ENCODE data around the gene ZBTB7C.
A peak's percentile ranks its signal among the peaks of the same experiment; 100 is the strongest.

The ZBTB7C gene

GRCh38 chr18:48158721-48159120, 250.5 kb downstream of the ZBTB7C start:
- Mint-ChIP-seq H3K9me3 (no peaks in the 10 kb centered on the region), H3K27ac (peak overlapping the region in 1 of 3 experiments; percentile 48), H3K4me3 (peak overlapping the region in 2 of 3 experiments; percentile 19 to 28), H3K36me3 (ENCODE audit: low read depth) (no peaks in the 10 kb centered on the region), H3K4me1 (peaks cover 63% of the 10 kb centered on the region), H3K27me3 (ENCODE audit: low read depth) (peaks cover 4% of the 10 kb centered on the region)
- no peak for TF ChIP-seq CTCF (IDR thresholded peaks at IDR 0.05; ENCODE audit: unreplicated experiment in 3 of 3)

- peaks cover 4% of the 10 kb centered on the region for H3K27me3 Mint-ChIP-seq (ENCODE audit: low read depth)
- peak overlapping the region in 1 of 3 experiments; percentile 41 for H3K27ac Mint-ChIP-seq
- peaks cover 55% of the 10 kb centered on the region for H3K4me1 Mint-ChIP-seq
- no peak for TF ChIP-seq CTCF (IDR thresholded peaks at IDR 0.05; ENCODE audit: unreplicated experiment in 3 of 3)
- H3K4me3 Mint-ChIP-seq, result no peak overlapping the region
- H3K36me3 Mint-ChIP-seq (ENCODE audit: low read depth), result no peaks in the 10 kb centered on the region
- H3K9me3 Mint-ChIP-seq, result no peaks in the 10 kb centered on the region
Observed at GRCh38 chr18:48157956-48158355, 251.2 kb downstream of the ZBTB7C start.

GRCh38 chr18:48155856-48156255, 253.3 kb downstream of the ZBTB7C start:
- Mint-ChIP-seq H3K4me3 (no peak overlapping the region), H3K4me1 (peaks cover 60% of the 10 kb centered on the region)

GRCh38 chr18:48154828-48155227, 254.4 kb downstream of the ZBTB7C start:
- H3K27ac Mint-ChIP-seq, result peak overlapping the region in 2 of 3 experiments; percentile 45 to 55
- no peaks in the 10 kb centered on the region for H3K36me3 Mint-ChIP-seq (ENCODE audit: low read depth)
- no peak for TF ChIP-seq CTCF (IDR thresholded peaks at IDR 0.05; ENCODE audit: unreplicated experiment in 3 of 3)
- peaks cover 51% of the 10 kb centered on the region for H3K4me1 Mint-ChIP-seq
- H3K27me3 Mint-ChIP-seq (ENCODE audit: low read depth), result peaks cover 4% of the 10 kb centered on the region
- no peak overlapping the region for H3K4me3 Mint-ChIP-seq
- no peaks in the 10 kb centered on the region for H3K9me3 Mint-ChIP-seq

More at GRCh38 chr18:48155856-48156255, 253.3 kb downstream of the ZBTB7C start:
- no peak for TF ChIP-seq CTCF (IDR thresholded peaks at IDR 0.05; ENCODE audit: unreplicated experiment in 3 of 3)
- peaks cover 4% of the 10 kb centered on the region for H3K27me3 Mint-ChIP-seq (ENCODE audit: low read depth)
- no peaks in the 10 kb centered on the region for H3K9me3 Mint-ChIP-seq
- peak overlapping the region in 1 of 3 experiments; percentile 20 for H3K27ac Mint-ChIP-seq
- H3K36me3 Mint-ChIP-seq (ENCODE audit: low read depth), result no peaks in the 10 kb centered on the region

GRCh38 chr18:48153613-48154481, 255.3 kb downstream of the ZBTB7C start:
- Mint-ChIP-seq H3K4me3 (no peak overlapping the region), H3K27me3 (ENCODE audit: low read depth) (peaks cover 4% of the 10 kb centered on the region), H3K4me1 (peaks cover 44% of the 10 kb centered on the region), H3K9me3 (no peaks in the 10 kb centered on the region), H3K36me3 (ENCODE audit: low read depth) (no peaks in the 10 kb centered on the region), H3K27ac (peak overlapping the region in 1 of 3 experiments; percentile 29)
- TF ChIP-seq CTCF (IDR thresholded peaks at IDR 0.05; ENCODE audit: unreplicated experiment in 3 of 3), result no peak

All from nephron (organoid).